HG02885 (cell line): ENCODE measurements around the gene CD2.

Source experiments
- ATAC-seq: cut with Tn5 transposase; IDR thresholded peaks from one replicate; pipeline ENCODE4 v1.9.1; 2021; ENCODE audit warnings: mild to moderate bottlenecking; ENCODE audit not compliant: unreplicated experiment, poor library complexity

CD2 gene

DNA sequence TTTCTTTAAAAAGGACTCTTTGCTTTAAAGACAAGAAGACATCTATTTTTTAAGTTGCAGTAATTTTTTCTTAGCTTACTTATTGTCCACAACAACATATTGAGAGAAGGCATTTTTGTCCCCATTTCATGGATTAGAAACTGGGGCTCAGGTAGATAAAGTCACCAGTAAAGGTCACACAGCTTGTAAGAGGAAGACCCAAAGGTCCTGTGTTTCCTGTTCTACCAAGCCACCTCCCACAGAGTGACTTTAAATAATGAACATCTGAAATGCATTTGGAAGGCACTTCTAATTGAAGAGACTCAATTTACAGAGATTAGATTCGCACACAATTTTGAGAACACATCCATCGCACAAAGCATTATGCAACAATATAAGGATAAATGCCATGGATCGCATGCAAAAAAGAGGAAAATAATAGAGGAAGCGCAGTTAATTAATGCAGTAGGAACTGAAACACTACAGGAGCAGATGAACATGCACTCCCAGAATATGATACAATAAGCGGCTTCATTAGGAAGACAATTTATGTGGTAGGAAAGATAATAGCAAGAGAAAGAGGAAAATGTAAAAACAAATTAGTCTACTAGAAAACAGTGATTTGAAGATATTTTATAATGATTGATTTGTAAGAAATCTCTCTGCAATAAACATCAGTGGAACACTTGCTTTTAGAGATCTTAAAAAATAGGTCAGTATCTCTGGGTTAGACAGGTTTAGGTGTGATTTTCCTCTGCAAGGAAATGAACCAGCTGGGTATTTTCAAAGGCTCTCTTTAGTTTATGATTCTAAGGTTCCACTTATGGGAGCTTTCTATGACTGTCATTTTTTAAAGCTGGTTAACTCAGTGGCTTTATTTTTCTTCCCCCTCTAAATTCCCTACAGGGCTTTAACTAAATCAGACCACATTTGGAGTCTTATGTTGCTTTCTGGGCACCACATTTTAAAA lies 27.1 kb upstream of the CD2 start:
- ATAC-seq, result no peak

GRCh38 chr1:116731439-116731838 lies 22.8 kb upstream of the CD2 start:
- no peak for ATAC-seq

DNA sequence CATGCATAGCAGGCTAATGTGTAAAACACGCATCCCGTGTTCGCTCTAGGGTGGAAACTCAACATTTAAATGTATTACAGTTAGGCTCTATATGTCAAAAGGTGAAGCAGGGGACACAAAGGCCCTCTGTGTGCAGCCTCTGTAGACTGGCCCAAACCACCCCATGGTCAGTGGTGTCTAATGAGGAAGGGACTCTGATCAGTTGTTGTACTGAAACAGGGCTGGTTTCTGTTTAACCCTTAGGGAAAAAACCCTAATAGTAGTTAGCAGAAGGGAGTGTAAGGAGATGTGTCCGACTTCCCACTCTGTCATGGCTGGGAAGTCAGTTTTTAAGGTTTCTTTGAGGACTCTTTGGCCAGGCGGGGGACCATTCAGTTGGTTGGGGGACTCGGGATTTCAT lies 21.5 kb upstream of the CD2 start:
- no peak for ATAC-seq

DNA sequence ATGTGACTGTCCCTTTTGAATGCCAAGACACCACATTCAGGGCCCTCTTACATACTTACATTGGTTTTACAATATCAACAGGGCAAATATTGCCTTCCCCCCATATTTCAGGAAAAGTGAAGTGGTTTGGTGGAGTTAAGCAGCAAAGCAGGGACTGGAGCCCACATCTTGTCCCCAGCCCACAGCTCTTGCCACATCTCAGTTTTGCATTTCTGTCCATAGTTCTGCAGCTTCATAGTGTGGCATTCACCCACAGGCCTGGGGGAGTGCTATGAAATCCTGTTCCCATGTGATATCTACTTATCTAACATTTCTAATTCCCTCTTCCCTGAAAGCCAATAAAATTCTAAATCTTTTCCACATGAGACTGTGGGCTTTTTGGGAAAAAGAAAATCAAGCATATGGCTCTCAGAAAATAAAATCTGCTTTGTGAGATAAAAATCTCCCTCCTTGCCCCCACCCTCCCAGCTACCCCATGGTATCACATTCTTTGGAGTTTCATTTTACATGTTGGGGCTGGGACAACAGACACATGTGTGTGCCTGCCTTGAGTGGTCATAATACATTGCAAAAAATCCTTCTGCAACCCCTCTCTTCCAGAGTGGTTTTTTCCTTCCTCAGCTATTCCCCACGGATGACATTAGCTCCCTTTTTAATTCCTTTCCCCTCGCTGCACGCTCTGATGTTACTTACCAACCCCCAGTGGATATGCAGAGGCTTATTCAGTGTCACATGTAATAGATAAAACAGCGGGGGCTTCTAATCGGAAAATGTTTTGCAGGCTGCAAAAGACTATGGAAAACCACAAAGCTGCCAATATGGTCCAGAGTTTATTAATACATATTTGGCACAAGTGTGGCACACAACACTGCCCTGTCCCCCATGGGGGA lies 20.5 kb upstream of the CD2 start:
- ATAC-seq, result no peak

DNA sequence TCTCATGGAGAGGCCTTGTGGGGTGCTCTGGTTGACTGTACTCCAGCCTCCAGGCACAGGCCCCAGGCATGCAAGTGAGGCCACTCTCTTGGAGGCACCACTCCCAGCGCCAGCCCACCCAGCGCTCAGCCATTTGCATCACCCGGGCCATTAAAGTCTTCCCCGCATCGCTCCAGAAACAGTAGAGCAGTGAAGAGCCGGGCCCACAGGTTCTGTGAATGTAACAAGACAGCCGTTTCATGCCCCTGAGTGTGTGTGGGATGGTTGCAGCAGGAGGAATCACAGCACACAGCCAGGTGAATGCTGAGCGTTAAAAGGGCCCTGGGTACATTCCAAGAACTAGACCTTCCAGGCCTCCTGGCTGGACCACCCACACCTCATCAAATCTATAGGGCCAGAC lies 19.0 kb upstream of the CD2 start:
- no peak for ATAC-seq

DNA sequence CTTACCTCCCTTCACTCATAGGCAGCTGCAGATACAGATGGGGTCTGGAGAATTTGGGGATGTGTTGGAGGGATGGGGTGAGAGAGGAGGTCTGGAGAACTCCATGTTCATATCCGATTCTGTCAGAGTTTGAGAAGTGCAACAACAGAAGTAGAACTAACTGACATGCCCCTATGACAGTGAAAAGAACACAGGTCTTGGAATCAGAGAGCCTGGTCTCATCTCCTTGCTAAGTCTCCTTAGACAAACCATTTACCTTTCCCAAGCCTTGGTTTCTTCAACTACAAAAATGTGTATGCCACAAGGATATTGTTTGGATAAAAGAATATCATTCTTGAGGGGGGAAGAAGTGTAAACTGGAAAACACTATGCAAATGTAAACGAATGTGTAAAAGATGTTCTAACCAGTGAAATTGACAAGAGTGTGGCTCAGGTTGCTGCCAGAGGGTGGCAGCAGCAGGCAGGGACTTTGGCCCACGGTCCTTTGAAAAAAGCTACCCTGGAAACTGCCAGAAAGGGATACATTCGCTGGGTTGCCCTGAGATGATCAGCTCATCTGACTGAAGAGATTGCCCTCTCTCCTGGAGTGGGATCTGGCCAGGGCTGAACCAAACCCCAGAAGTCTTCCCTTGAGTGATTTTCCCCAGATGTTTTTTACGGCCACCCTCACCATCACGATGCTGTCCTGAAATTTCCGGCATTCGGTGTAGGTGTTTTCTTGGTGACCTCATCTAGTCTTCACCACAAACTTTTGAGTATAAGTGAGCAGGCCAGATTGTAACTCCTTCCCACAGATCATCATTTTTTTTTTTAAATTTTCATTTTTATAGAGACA lies 17.0 kb upstream of the CD2 start:
- ATAC-seq, result peak; percentile 45

DNA sequence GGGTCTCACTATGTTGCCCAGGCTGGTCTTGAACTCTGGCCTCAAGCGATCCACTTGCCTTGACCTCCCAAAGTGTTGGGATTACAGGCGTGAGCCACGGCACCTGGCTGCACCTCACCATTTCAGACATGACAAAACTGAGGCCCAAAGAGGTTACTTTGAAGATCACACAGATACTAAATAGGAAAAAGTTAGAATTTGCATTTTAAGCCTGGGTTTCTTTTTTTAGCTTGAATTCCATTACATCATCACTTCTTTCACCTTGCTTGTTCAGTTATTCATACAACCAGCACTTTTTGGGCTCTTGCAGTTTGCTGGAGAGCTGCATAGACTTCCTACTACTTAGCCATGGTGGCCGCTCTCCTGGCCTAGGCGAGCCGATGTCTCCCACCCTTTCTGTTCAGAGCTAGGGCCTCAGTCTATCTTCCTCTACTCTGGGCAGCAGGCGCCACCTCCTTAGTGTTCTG lies 16.3 kb upstream of the CD2 start:
- ATAC-seq, result peak; percentile 48

DNA sequence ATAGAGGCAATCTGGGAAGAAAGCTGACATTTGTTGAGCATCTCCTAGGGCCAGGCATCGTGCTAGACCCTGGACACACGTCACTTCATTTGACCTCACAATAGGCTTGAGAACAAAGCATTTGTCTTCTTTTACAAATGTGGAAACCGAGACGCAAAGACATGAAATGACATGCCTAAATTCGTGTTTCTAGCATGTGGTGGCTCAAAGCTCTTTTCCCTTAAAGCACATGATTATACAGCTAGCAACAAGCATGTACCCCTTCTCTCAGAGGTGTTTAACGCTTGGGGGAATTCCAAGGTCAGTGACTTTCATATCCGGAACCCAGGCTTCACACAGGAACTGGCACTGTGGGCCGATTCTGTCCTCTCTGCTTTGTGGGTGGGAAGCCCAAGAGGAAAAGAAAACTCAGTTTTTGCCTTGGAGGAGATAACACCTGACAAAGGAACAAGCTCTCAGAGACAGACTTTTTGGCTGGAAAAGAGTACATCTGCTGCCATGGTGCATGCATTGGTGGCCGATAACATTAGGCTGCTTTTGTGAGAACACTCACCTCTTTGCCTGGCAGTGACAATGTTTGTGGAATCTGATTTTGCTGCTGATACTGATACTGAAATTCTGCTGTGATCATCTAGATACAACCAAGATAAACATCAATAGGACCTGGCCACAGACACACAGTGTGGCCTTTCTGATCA lies 15.4 kb upstream of the CD2 start:
- peak; percentile 61 for ATAC-seq

GRCh38 chr1:116739371-116740012 lies 14.7 kb upstream of the CD2 start:
- no peak for ATAC-seq

GRCh38 chr1:116740296-116740695 lies 13.9 kb upstream of the CD2 start:
- ATAC-seq, result no peak

DNA sequence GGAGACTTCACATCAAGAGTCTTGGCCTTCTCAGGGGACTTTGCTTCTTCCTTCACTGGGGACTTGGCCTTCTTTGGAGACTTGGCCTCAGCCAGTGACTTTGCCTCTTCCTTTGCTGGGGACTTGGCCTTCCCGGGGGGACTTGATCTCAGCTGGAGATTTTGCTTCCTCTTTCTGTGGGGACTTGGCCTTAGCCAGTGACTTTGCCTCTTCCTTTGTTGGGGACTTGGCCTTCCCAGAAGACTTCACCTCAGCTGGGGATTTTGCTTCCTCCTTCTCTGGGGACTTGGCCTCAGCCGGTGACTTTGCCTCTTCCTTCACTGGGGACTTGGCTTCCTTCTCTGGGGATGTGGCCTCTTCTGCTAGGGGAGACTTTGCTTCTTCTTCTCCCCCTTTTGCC lies 13.5 kb upstream of the CD2 start:
- no peak for ATAC-seq

- ATAC-seq, result no peak
Observed at GRCh38 chr1:116741836-116742565, 12.2 kb upstream of the CD2 start.

- no peak for ATAC-seq
Observed at GRCh38 chr1:116743535-116743934, 10.7 kb upstream of the CD2 start.

- ATAC-seq, result no peak
Observed at GRCh38 chr1:116748272-116748671, 6.0 kb upstream of the CD2 start.

- no peak for ATAC-seq
Observed at GRCh38 chr1:116751146-116751545, 3.1 kb upstream of the CD2 start.

- ATAC-seq, result no peak
Observed at GRCh38 chr1:116751621-116752020, 2.6 kb upstream of the CD2 start.

DNA sequence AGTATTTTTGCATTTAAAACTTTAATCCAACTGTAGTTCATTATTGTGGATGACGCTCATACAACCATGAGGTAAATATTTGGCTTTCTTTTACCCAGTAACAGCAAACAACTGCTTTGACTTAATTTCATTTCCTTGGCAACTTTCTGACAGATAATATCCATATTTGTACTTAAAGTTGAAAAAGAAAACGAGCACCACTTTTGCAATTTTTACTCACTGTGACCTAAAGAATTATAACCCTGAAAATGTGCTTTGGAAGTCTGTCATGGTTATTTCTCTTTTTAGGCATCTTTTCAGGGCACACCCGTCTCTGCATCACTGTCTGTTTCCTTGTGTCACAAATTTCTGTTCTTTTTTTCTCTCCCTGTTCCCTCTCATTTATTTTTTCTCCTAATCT lies 918 bp upstream of the CD2 start:
- no peak for ATAC-seq

DNA sequence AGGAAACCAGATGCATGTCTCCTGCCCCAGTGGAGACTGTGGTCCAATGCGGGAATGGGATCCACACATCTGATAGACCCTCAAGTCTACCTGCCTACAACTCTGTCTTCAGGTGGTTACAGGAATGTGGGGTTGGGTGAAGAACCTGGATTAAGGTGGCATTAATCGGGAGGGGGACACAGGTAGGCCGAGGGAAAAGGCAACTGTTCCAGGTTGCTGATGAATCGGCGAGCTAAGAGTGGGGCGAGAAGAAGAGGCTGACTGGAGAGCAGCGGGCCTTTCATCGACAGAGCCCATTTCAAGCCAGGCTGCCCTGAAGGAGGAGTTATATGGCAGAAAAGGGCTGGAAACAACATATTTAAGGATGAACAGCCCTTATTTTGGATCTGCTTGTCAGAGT lies 836 bp downstream of the CD2 start:
- ATAC-seq, result no peak

DNA sequence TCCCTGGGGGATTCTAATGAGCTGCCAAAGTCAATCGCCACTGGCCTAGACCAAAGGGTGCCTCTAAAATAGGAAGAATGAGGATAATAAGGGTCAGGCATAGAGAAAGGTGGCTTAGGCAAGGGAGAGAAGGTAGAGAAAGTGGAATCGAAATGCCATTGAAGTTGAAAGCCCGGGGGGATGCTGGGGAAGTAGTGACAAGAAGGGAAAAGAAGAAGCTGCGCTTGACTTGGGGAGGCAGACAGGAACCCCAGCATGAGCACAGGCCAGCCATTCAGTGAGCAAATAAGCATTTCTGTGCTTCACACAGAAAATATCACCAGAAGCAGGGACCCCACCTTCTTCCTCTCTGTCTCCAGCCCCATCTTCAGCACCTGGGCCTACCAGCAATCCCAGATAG lies 1.5 kb downstream of the CD2 start:
- no peak for ATAC-seq
